Fibroblast of skin of left biceps (primary cell): ENCODE data around the gene NCBP3.
A peak's percentile ranks its signal among the peaks of the same experiment; 100 is the strongest.
"Not testable (repeated sequence)": the region's sequence is repeated elsewhere in the genome, so short reads cannot be mapped to it uniquely, and the experiment has no call there.

Source experiments
- DNase-seq, 2 experiments: peaks; one replicate each; pipeline ENCODE4 v3.0.0-alpha.2; 2013; ENCODE audit warnings: low read depth in 2 of 2

NCBP3 gene

GRCh38 chr17:3848229-3848835, 2.3 kb upstream of the NCBP3 start:
- DNase-seq, result no peak

- no peak for DNase-seq
These were observed 1.2 kb upstream of the NCBP3 start for GRCh38 chr17:3847165-3847670.

DNA sequence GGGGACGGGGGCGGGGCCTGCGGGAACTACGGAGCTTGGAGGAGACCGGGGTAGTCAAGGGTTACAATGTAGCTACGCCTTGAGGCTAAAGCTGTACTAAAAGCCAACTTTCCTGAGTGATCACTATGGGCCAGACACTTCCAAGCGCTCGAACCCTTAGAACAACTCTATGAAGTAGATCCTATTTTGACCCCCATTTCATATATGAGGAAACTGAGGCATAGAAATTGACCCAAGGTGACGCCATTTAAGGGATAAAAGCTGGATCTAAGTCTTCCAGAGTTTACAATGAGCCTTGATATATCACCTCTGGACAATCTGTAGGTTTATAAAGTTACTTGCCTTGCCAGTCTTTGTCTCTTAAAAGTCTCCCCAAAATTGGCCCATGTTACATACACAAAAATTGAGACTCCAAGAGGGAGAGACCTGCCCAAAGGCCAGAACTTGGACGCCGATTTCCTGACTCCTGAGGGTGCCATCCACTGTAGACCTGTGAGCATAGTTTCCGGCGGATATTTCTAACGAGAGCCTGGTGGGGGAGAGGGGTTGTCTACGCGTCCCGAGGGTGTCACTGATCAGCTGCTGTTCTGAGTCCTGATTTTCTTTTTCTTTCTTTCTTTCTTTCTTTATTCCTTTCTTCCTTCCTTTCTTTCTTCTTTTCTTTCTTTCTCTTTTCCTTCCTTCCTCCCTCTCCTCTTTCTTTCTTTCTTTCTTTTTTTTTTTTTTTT, 555 bp upstream of the NCBP3 start:
- DNase-seq, result no peak

DNA sequence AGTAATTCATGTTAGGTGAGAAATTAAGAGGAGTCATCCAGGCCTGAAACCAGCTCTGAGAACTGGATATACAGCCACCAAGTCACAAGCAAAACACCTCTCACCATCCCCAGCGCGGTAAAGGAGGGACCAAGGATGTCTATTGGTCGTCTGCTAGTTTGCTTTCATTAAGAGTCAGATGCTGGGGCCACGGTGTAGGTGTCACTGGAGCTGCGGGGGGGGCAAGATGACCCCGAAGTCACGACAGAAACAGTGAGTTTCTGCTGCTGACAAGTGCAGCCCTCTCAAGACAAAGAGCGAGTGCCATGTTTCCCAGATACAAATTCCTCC, 790 bp downstream of the NCBP3 start:
- DNase-seq, result no peak

GRCh38 chr17:3844556-3844955, 1.5 kb downstream of the NCBP3 start:
- DNase-seq, result not testable (repeated sequence)

GRCh38 chr17:3843935-3844516, 2.0 kb downstream of the NCBP3 start:
- DNase-seq, result no peak

- no peak for DNase-seq
These were observed 7.8 kb downstream of the NCBP3 start for GRCh38 chr17:3838206-3838605.

DNA sequence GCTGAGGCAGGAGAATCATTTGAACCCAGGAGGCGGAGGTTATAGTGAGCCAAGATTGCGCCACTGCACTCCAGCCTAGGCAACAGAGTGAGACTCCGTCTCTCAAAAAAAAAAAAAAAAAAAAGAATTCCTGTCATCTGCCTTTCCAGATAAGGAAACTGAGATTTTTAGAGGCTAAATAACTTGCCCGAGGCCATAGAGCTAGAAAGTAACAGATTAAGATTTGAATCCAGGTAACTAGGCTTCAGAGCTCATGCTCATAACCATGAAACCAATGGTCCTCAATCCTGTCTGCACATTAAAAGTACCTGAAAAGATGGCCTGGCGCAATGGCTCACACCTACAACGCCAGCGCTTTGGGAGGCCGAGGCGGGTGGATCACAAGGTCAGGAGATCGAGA, 9.5 kb downstream of the NCBP3 start:
- DNase-seq, result no peak

- no peak for DNase-seq
These were observed 10.4 kb downstream of the NCBP3 start for GRCh38 chr17:3835410-3836229.

GRCh38 chr17:3834811-3835210, 11.2 kb downstream of the NCBP3 start:
- no peak for DNase-seq

DNA sequence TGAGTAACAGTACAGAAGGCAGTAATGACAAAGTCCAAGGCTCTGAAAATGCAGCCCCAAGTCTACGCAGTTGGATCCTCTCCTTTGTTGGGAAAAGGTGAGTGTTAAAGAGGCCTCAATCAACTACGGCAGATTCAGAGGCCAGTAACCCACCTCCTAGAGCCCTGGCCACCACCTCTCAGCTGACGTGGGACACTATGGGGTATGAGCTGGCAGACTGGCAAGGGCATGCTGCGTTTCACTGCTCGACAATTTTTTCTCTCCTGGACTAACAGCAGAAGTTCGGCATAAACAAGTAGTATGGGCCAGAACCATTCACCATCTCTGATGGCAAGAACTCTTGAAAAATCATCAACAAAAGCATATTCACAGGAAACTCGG, 17.2 kb downstream of the NCBP3 start:
- DNase-seq, result no peak

GRCh38 chr17:3828151-3828851, 17.7 kb downstream of the NCBP3 start:
- no peak for DNase-seq

DNA sequence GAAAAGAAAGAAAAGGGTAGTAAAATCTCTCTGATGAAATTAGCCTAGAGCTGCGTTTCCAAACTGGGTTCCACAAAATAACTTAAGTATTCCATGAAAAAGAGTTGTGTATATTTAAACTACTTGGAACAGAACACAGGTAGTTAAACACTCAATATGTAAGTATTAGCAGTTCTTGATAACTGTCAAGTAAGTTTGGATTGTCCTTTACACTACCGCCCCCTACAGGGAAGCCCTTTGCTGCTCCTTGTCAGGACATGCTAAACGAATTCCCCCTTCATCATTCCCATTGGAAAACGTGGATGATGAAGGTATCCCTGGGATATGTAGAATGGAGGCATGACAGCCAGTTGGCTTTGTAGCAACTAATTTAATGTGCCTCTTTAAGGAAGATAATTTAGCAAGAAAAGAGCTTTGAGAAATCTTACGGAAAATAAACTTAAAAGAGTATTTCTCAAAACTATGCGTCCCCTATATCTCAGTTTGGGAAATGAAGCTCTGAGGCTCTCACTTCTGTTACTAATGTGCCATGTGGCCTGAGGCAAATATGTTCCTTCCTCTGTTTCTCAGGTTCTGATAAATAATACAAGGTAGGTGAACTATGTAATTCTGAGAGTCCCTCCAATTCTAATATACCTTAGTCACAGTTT, 18.8 kb downstream of the NCBP3 start:
- DNase-seq, result peak; percentile 30 to 39

GRCh38 chr17:3826191-3826590, 19.9 kb downstream of the NCBP3 start:
- DNase-seq, result no peak

- DNase-seq, result no peak
These were observed 24.9 kb downstream of the NCBP3 start for GRCh38 chr17:3821101-3821500.

GRCh38 chr17:3818786-3819185, 27.3 kb downstream of the NCBP3 start:
- no peak for DNase-seq

- no peak for DNase-seq
These were observed 28.0 kb downstream of the NCBP3 start for GRCh38 chr17:3817851-3818605.

- no peak for DNase-seq
These were observed 30.1 kb downstream of the NCBP3 start for GRCh38 chr17:3815925-3816324.

DNA sequence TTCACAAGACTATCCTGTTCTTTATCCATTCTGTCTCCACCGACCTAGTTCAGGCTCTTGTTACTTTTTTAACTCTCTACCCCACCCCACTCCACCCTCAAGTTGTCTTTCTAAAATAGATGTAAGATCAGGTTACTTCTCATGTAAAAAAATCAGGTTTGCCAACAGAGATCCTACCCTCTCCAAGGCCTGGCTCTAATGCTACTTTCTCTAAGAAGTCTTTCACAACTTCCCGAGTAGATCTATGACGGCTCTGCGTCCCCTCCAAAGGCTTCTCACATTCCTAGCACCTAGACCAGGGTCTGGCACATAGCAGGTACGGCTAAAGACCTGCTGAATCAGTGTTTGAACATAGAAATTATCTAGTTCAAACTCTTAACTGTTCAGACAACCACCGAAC, 30.9 kb downstream of the NCBP3 start:
- no peak for DNase-seq

GRCh38 chr17:3814361-3814760, 31.7 kb downstream of the NCBP3 start:
- DNase-seq, result no peak

DNA sequence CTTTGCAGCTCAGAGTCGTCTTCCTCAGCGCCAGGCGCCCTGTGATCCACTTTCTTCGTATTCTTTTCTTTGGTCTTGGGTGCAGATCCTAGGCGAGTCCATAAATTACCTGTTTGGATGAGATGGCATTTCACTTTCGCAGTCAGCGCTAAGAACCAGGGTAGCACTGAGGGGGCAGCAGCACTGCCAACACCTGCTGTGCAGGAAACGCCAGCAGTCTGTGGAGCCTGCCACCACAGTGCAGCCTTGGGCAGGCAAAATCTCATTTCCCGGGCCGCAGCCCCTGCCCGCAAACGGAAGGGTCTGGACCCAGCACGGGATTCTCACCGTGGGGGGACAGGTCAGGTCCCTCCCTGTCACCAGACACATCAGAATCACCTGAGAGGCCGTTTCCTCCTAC, 32.9 kb downstream of the NCBP3 start:
- no peak for DNase-seq
